Occipital lobe (tissue), 2 donors: ENCODE measurements around the gene NSUN4. TPM values are rescaled to one million over a fixed set of nuclear protein-coding genes. Genes with fewer than 3 reads are reported as not detected.
"Not testable (repeated sequence)": the region's sequence is repeated elsewhere in the genome, so short reads cannot be mapped to it uniquely, and the experiment has no call there.

Source experiments
- DNase-seq: peaks from one replicate; lab custom pipeline; 2025; lab: John Stamatoyannopoulos, UW
- total RNA-seq: library from RNA; depleted of rRNA; stranded (reverse); fragments of >200 nt; gene quantifications from one replicate; pipeline ENCODE4 v1.2.3, GENCODE V29; 2014

NSUN4 gene
- 7.2 TPM for total RNA-seq

GRCh38 chr1:46340404-46341221 is at the start of gene NSUN4:
NSUN4 (plus strand) TSS chr1:46340807; CDS start chr1:46340827, 20 bp downstream.
- peak; percentile 84 for DNase-seq

GRCh38 chr1:46295306-46295705 is 45.3 kb upstream of the NSUN4 start:
- DNase-seq = no peak

GRCh38 chr1:46298387-46298786 is 42.2 kb upstream of the NSUN4 start:
- no peak for DNase-seq

GRCh38 chr1:46300673-46301405 is 39.8 kb upstream of the NSUN4 start:
- DNase-seq = no peak

GRCh38 chr1:46301406-46301807 is 39.2 kb upstream of the NSUN4 start:
- DNase-seq = no peak

GRCh38 chr1:46301808-46302640 is 38.6 kb upstream of the NSUN4 start:
- DNase-seq = peak; percentile 47

GRCh38 chr1:46302641-46303037 is 38.0 kb upstream of the NSUN4 start:
- no peak for DNase-seq

GRCh38 chr1:46303038-46303871 is 37.4 kb upstream of the NSUN4 start, which contains the start of the genes LRRC41 and UQCRH:
LRRC41 (minus strand) TSS chr1:46303616; CDS start chr1:46303322, 294 bp downstream.
UQCRH (plus strand) TSS chr1:46303698; CDS start chr1:46303767, 69 bp downstream.
- peak; percentile 96 for DNase-seq

- DNase-seq = no peak
Observed at GRCh38 chr1:46303872-46304326, 36.7 kb upstream of the NSUN4 start.

GRCh38 chr1:46306159-46306530 is 34.5 kb upstream of the NSUN4 start:
- no peak for DNase-seq

- no peak for DNase-seq
Observed at GRCh38 chr1:46309401-46310159, 31.0 kb upstream of the NSUN4 start.

- DNase-seq = no peak
Observed at GRCh38 chr1:46310321-46310720, 30.3 kb upstream of the NSUN4 start.

- no peak for DNase-seq
Observed at GRCh38 chr1:46315669-46316403, 24.8 kb upstream of the NSUN4 start.

- DNase-seq = no peak
Observed at GRCh38 chr1:46317323-46317722, 23.3 kb upstream of the NSUN4 start.

- not testable (repeated sequence) for DNase-seq
Observed at GRCh38 chr1:46319301-46319700, 21.3 kb upstream of the NSUN4 start.

GRCh38 chr1:46319960-46320914 is 20.4 kb upstream of the NSUN4 start:
- not testable (repeated sequence) for DNase-seq

GRCh38 chr1:46322191-46322590 is 18.4 kb upstream of the NSUN4 start:
- DNase-seq = not testable (repeated sequence)
